HG03432 (cell line): Measurements from ENCODE around the gene CLPTM1L.
A peak's percentile ranks its signal among the peaks of the same experiment; 100 is the strongest.

Experiments
- ATAC-seq: cut with Tn5 transposase; IDR thresholded peaks from one replicate; pipeline ENCODE4 v1.9.1; 2021; ENCODE audit warnings: mild to moderate bottlenecking, moderate library complexity; ENCODE audit not compliant: unreplicated experiment

CLPTM1L gene

GRCh38 chr5:1315709-1316587, 29.0 kb downstream of the CLPTM1L start:
- ATAC-seq = peak; percentile 59

- ATAC-seq = no peak
Measured at GRCh38 chr5:1315018-1315708, 29.7 kb downstream of the CLPTM1L start.

- ATAC-seq = no peak
Measured at GRCh38 chr5:1314564-1314982, 30.3 kb downstream of the CLPTM1L start.

GRCh38 chr5:1312993-1313833, 31.7 kb downstream of the CLPTM1L start:
- ATAC-seq = peak; percentile 80

GRCh38 chr5:1312206-1312605, 32.7 kb downstream of the CLPTM1L start:
- no peak for ATAC-seq

GRCh38 chr5:1311439-1312055, 33.4 kb downstream of the CLPTM1L start:
- no peak for ATAC-seq

- no peak for ATAC-seq
Measured at GRCh38 chr5:1310118-1310517, 34.8 kb downstream of the CLPTM1L start.

GRCh38 chr5:1304033-1304432, 40.9 kb downstream of the CLPTM1L start:
- ATAC-seq = no peak

- ATAC-seq = no peak
Measured at GRCh38 chr5:1302258-1302657, 42.6 kb downstream of the CLPTM1L start.

- ATAC-seq = no peak
Measured at GRCh38 chr5:1300581-1301083, 44.3 kb downstream of the CLPTM1L start.

- ATAC-seq = no peak
Measured at GRCh38 chr5:1299961-1300360, 44.9 kb downstream of the CLPTM1L start.

- no peak for ATAC-seq
Measured at GRCh38 chr5:1299511-1299850, 45.4 kb downstream of the CLPTM1L start.

- no peak for ATAC-seq
Measured at GRCh38 chr5:1298723-1299510, 46.0 kb downstream of the CLPTM1L start.

GRCh38 chr5:1298067-1298551, 46.8 kb downstream of the CLPTM1L start:
- ATAC-seq = no peak

- no peak for ATAC-seq
Measured at GRCh38 chr5:1297243-1297642, 47.7 kb downstream of the CLPTM1L start.

- ATAC-seq = no peak
Measured at GRCh38 chr5:1295650-1296037, 49.3 kb downstream of the CLPTM1L start.

- no peak for ATAC-seq
Measured at GRCh38 chr5:1294835-1295649, 49.9 kb downstream of the CLPTM1L start, which contains the start of gene TERT. Gene TERT, minus strand, starts transcription at chr5:1295068. Its CDS starts 79 bp downstream, at chr5:1294989.

GRCh38 chr5:1294206-1294834, 50.6 kb downstream of the CLPTM1L start:
- ATAC-seq = no peak
